ENCODE data around the gene TNFAIP8L3.

GRCh38 chr15:51132384-51133139 lies 37.9 kb upstream of the TNFAIP8L3 start:
- no peak for TF ChIP-seq CBX8 (IDR thresholded peaks at IDR 0.05)
- no peak for TF ChIP-seq NFE2L2 (conservative IDR thresholded peaks at IDR 0.05; ENCODE audit: low read length)
- TF ChIP-seq EP300 (IDR thresholded peaks at IDR 0.05), result no peak
- no peak for TF ChIP-seq CBX2 (IDR thresholded peaks at IDR 0.05; ENCODE audit: borderline replicate concordance, low read depth)
- no peak for TF ChIP-seq MAX (IDR thresholded peaks at IDR 0.05)
- TF ChIP-seq, protein P1, sequence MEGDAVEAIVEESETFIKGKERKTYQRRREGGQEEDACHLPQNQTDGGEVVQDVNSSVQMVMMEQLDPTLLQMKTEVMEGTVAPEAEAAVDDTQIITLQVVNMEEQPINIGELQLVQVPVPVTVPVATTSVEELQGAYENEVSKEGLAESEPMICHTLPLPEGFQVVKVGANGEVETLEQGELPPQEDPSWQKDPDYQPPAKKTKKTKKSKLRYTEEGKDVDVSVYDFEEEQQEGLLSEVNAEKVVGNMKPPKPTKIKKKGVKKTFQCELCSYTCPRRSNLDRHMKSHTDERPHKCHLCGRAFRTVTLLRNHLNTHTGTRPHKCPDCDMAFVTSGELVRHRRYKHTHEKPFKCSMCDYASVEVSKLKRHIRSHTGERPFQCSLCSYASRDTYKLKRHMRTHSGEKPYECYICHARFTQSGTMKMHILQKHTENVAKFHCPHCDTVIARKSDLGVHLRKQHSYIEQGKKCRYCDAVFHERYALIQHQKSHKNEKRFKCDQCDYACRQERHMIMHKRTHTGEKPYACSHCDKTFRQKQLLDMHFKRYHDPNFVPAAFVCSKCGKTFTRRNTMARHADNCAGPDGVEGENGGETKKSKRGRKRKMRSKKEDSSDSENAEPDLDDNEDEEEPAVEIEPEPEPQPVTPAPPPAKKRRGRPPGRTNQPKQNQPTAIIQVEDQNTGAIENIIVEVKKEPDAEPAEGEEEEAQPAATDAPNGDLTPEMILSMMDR (IDR thresholded peaks at IDR 0.05), result peak; percentile 86
- no peak for TF ChIP-seq KDM1A (IDR thresholded peaks at IDR 0.05; ENCODE audit: low read depth)
- no peak for TF ChIP-seq POLR2A (IDR thresholded peaks at IDR 0.05; ENCODE audit: low read length)
- peak; percentile 68 to 69 for TF ChIP-seq RAD21 (conservative IDR thresholded peaks at IDR 0.05 in 1 of 2, IDR thresholded peaks at IDR 0.05 in 1 of 2)
